HG02973 (cell line): ENCODE measurements around the gene SPAG9.

Experiments used
- ATAC-seq: cut with Tn5 transposase; IDR thresholded peaks from one replicate; pipeline ENCODE4 v1.9.1; 2021; ENCODE audit warnings: moderate library complexity; ENCODE audit not compliant: unreplicated experiment

The SPAG9 gene

DNA sequence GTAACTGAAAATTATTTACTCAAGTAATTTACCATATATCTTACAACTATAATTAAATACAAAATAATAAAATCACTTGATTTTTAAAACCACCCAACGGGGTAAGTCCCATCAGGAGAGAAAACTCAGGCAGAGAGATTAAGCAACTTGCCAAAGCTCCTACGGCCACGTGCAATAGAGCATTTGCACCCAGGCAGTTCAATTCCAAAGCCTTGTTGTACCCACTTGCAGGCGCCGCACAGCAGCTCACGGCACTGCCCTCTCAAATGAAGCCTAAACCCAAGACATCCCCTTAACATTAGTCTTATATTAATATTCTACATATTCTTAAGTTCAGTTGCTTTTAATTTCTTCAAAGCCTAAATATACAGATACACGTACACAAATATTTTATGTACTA is 75.7 kb downstream of the SPAG9 start:
- ATAC-seq, result no peak

- no peak for ATAC-seq
Observed at GRCh38 chr17:51036084-51036483, 84.6 kb downstream of the SPAG9 start.

GRCh38 chr17:51035431-51035830 is 85.2 kb downstream of the SPAG9 start:
- ATAC-seq, result no peak

GRCh38 chr17:51034800-51035199 is 85.9 kb downstream of the SPAG9 start:
- ATAC-seq, result no peak

DNA sequence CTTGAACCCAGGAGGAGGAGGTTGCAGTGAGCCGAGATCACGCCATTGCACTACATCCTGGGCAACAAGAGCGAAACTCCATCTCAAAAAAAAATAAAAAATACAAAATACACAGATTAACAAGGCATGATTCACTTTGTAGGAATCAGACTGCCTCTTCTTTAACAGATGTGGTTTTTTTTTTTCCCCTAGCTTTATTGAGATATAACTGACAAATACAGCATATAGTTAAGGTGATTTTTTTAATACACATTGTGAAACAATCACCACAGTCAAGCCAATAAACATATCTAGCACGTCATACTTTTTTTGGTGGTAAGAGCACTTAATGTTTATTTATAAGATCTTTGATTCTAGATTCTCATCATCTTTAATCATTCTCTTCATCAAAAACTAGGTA is 87.8 kb downstream of the SPAG9 start:
- no peak for ATAC-seq

- ATAC-seq, result no peak
Observed at GRCh38 chr17:51029568-51030463, 90.9 kb downstream of the SPAG9 start.

DNA sequence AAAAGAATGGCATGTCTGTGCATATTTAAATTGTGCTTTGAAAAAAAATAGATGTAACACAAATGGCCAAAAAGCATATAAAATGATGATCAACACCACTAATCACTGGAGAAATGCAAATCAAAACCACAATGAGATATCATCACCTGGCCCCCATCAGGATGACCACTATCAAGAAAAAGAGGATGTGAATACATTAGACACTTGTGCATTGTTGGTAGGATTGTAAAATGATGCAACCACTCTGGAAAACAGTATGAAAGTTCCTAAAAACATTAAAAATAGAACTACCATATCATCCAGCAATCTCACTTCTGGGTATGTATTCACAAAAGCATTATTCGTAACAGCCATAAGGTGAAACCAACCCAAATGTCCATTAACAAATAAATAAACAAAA is 91.5 kb downstream of the SPAG9 start:
- ATAC-seq, result no peak

DNA sequence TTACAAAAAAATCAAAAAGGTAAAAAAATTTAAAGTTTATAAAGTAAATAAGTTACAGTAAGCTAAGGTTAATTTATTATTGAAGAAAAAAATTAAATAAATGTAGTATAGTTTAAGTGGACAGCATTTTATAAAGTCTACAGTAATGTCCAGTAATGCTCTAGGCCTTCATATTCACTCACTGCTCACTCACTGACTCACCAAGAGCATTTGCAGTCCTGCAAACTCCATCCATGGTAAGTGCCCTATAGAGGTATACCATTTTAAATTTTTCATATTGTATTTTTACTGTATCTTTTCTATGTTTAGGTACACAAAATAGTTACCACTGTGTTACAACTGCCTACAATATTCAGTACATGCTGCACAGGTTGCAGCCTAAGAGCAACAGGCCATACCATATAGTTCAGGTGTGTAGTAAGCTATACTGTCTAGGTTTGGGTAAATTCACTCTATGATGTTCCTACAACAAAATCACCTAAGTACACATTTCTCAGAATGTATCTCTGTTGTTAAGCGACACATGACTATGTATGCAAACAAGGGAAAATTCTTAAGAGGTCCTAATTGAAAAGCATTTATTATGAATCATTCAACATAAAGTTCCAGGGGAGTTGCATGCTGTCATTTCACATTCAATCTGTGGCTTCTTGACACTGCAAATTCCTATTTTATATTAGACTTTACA is 92.3 kb downstream of the SPAG9 start:
- ATAC-seq, result no peak

- ATAC-seq, result no peak
Observed at GRCh38 chr17:51018541-51018940, 102.1 kb downstream of the SPAG9 start.

GRCh38 chr17:51017270-51017669 is 103.4 kb downstream of the SPAG9 start:
- ATAC-seq, result no peak

- ATAC-seq, result no peak
Observed at GRCh38 chr17:51016099-51016498, 104.6 kb downstream of the SPAG9 start.

GRCh38 chr17:51015145-51015558 is 105.5 kb downstream of the SPAG9 start:
- ATAC-seq, result no peak

- no peak for ATAC-seq
Observed at GRCh38 chr17:51014129-51014528, 106.5 kb downstream of the SPAG9 start.

DNA sequence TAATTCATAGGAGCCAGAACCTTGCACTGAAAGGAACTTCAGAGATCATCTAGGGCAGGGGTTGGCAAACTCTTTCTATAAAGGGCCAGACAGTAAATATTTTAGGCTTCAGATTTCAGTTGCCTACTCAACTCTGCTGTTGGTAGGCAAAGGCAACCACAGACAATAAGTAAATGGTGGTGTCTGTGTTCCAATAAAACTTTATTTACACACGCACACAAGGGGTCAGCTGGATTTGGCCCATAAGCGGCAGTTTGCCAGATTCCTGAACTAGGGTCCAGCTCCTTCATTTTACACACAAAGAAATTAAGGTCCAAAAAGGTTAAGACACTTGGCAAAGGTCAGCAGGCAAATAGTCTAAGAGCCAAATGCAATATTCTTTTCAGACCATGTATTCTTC is 107.3 kb downstream of the SPAG9 start:
- no peak for ATAC-seq

- no peak for ATAC-seq
Observed at GRCh38 chr17:51012538-51012937, 108.1 kb downstream of the SPAG9 start.

DNA sequence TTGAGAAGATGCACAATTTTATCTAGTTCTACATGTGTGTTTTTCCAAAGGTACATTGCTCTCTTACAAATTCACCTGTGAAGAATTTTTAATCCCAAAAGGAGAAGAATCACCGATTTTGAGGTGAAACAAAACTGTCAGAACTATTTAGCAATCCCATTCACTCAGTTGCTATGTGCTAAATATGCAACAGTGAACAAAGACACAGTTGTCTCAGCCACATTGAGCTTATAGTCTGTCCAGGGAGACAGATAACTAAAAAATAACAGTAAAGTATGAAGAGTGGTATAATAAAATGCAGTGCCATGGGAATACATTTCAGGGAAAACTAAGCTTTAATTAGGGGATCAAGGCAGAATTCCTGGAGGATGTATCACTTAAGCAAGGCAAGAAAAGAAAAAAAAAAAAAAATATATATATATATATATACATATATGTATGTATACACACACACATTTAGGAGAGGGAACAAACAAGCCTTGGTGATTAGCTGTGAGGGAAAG is 110.4 kb downstream of the SPAG9 start:
- no peak for ATAC-seq

GRCh38 chr17:51006601-51007000 is 114.1 kb downstream of the SPAG9 start:
- no peak for ATAC-seq

- ATAC-seq, result no peak
Observed at GRCh38 chr17:51005768-51006167, 114.9 kb downstream of the SPAG9 start.

DNA sequence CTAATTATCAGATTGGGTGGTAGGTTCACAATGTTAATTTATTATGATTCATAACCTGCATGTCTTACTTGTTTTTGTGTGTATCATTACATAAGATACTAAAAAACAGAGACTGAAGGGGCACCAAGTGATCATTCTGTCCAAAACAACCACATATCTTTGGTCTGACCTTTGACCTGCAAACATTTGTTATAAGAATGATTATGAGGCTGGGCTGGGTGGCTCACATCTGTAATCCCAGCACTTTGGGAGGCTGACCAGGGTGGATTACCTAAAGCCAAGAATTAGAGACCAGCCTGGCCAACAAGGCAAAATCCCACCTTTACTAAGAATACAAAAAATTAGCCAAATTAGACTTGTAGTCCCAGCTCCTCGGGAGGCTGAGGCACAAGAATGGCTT is 116.4 kb downstream of the SPAG9 start:
- ATAC-seq, result no peak

GRCh38 chr17:51000835-51001638 is 119.6 kb downstream of the SPAG9 start:
- no peak for ATAC-seq

DNA sequence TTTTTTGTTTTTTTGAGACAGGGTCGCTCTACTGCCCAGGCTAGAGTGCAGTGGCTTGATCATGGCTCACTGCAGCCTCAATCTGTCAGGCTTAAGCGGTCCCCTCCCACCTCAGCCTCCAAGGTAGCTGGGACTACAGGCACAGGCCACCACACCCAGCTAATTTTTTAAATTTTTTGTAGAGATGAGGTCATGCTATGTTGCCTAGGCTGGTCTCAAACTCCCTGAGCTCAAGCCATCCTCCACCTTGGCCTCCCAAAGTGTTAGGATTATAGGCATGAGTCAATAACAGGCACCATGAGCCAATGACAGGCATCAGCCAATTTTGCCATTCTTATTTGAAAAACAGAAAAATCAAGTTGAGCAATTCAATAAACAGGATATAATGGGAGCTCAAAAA is 125.0 kb downstream of the SPAG9 start:
- ATAC-seq, result no peak
